Sigmoid colon (tissue), 4 donors: Measurements from ENCODE around the gene AXIN1.

ENCODE experiments used
- EP300 ChIP-seq, 4 donors: sonication (generic); formaldehyde crosslinking; IDR thresholded peaks; one replicate each; pipeline ENCODE4 v1.6.1; 2017; ENCODE audit warnings: antibody characterized with exemption in 4 of 4
- POLR2A ChIP-seq, 2 donors: fragments of 450-650 bp; IDR thresholded peaks; one replicate each; pipeline ENCODE4 v1.6.1; 2016; ENCODE audit warnings: antibody characterized with exemption in 2 of 2, mild to moderate bottlenecking in 2 of 2, moderate library complexity in 2 of 2
- POLR2AphosphoS5 ChIP-seq, 4 donors: sonication (generic); formaldehyde crosslinking; IDR thresholded peaks; one replicate each; pipeline ENCODE4 v1.6.1; 2017; ENCODE audit warnings: antibody characterized with exemption in 4 of 4
- TF ChIP-seq, protein P1 (sequence below), 4 experiments: fragments of 450-650 bp in 3 of 4; fragments of 200-600 bp in 1 of 4; IDR thresholded peaks; one replicate each; pipeline ENCODE4 v1.5.1; 2016 to 2019; ENCODE audit warnings: antibody characterized with exemption in 4 of 4, mild to moderate bottlenecking in 3 of 4, moderate library complexity in 2 of 4

DNA sequence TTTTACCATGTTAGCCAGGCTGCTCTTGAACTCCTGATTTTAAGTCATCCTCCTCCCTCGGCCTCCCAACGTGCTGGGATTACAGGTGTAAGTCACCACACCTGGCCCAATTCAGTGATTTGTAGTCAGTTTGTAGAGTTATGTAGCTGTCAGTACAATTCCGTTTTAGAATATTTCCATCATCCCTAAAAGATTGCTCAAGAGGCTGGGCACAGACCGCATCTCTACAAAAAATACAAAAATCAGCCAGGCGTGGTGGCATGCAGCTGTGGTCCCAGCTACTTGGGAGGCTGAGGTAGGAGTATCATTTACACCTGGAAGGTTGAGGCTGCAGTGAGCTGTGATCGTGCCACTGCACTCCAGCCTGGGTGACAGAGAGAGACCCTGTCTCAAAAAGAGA is 97.3 kb downstream of the AXIN1 start:
- no peak for TF ChIP-seq POLR2A (IDR thresholded peaks at IDR 0.05)
- TF ChIP-seq, protein P1, sequence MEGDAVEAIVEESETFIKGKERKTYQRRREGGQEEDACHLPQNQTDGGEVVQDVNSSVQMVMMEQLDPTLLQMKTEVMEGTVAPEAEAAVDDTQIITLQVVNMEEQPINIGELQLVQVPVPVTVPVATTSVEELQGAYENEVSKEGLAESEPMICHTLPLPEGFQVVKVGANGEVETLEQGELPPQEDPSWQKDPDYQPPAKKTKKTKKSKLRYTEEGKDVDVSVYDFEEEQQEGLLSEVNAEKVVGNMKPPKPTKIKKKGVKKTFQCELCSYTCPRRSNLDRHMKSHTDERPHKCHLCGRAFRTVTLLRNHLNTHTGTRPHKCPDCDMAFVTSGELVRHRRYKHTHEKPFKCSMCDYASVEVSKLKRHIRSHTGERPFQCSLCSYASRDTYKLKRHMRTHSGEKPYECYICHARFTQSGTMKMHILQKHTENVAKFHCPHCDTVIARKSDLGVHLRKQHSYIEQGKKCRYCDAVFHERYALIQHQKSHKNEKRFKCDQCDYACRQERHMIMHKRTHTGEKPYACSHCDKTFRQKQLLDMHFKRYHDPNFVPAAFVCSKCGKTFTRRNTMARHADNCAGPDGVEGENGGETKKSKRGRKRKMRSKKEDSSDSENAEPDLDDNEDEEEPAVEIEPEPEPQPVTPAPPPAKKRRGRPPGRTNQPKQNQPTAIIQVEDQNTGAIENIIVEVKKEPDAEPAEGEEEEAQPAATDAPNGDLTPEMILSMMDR (IDR thresholded peaks at IDR 0.05): no peak
- no peak for TF ChIP-seq EP300 (IDR thresholded peaks at IDR 0.05)
- no peak for TF ChIP-seq POLR2AphosphoS5 (IDR thresholded peaks at IDR 0.05)
